Psoas muscle (tissue), 8 donors: ENCODE data around the gene ANTXR1. TPM values are rescaled to one million over a fixed set of nuclear protein-coding genes. Genes with fewer than 3 reads are reported as not detected.
"Not testable (repeated sequence)": the region's sequence is repeated elsewhere in the genome, so short reads cannot be mapped to it uniquely, and the experiment has no call there.

Source experiments
- ATAC-seq, 4 donors: fragments of 200-7000 bp; cut with Tn5 transposase; one replicate each; pipeline ENCODE4 v1.9.1; 2020; ENCODE audit warnings: moderate library complexity in 3 of 4, mild to moderate bottlenecking in 2 of 4
- DNase-seq, 2 donors: peaks; one replicate each; pipeline ENCODE4 v3.0.0-alpha.2; 2020
- H3K27ac ChIP-seq: fragments of 200-600 bp; one replicate; pipeline ENCODE4 v1.8.0; 2022
- H3K27me3 ChIP-seq, 3 donors: fragments of 200-600 bp in 1 of 3; one replicate each; pipeline versions ENCODE4 v1.6.1 to v1.8.0; 2013 to 2022; ENCODE audit warnings: low read length in 2 of 3, mild to moderate bottlenecking in 2 of 3, moderate library complexity in 1 of 3; ENCODE audit not compliant: insufficient read depth in 3 of 3
- H3K36me3 ChIP-seq, 2 donors: fragments of 200-600 bp in 1 of 2; one replicate each; pipeline versions ENCODE4 v1.6.1 to v1.8.0; 2013 to 2022; ENCODE audit warnings: low read depth in 1 of 2, mild to moderate bottlenecking in 1 of 2, moderate library complexity in 1 of 2; ENCODE audit not compliant: insufficient read depth in 1 of 2
- H3K4me1 ChIP-seq: fragments of 200-600 bp; one replicate; pipeline ENCODE4 v1.8.0; 2022
- H3K4me3 ChIP-seq: fragments of 200-600 bp; one replicate; pipeline ENCODE4 v1.8.0; 2022; ENCODE audit warnings: mild to moderate bottlenecking
- H3K9me3 ChIP-seq: fragments of 200-600 bp; one replicate; pipeline ENCODE4 v1.8.0; 2022
- CTCF ChIP-seq: fragments of 200-600 bp; IDR thresholded peaks from one replicate; pipeline ENCODE4 v1.8.0; 2022; ENCODE audit warnings: antibody characterized with exemption
- WGBS, 3 donors: extraction: QIAGEN DNeasy Blood & Tissue Kit; methylation state at CpG; one replicate each; pipeline versions ENCODE4 v1.1.6 to v1.1.7; 2013; 5-methylcytosine and 5-hydroxymethylcytosine counted together
- intact Hi-C, 2 donors: fragments of 100-400 bp; cut with DNase I; formaldehyde crosslinking; loops; one replicate each; pipeline versions ENCODE4 v1.11.0 to v1.14.2; 2022
- polyA plus RNA-seq, 3 donors: library from polyadenylated mRNA; stranded (reverse); fragments of 200-250 nt; gene quantifications; one replicate each; pipeline ENCODE4 v1.2.3, GENCODE V29; 2013
- total RNA-seq, 4 donors: library from RNA; stranded (reverse); fragmentation: NEBNext Ultra II Directional in 2 of 4; extraction: Animal tissue kit (Norgen Biotek cat#: 25700) in 2 of 4; gene quantifications; one replicate each; pipeline versions ENCODE4 v1.2.1 to v1.2.4, GENCODE V29; 2021 to 2023
- donor health status: healthy with polysubstance abuse.
- donor health status: DM: no; HTN: no; CAD: no; lungs with moderate emphysema.
- donor health status: Bipolar disorder and iron deficiency.
- donor health status: healthy.
- donor health status: DM: yes; HTN: yes; CAD: no.
- donor health status: DM: no; HTN: no; CAD: no.
- donor health status: DM: no; HTN: no; CAD: no.
- donor health status: DM: yes; HTN: yes; CAD: no.

Gene ANTXR1
- total and polyA plus RNA-seq, 7 donors = 3.7 to 24.3 (median 10.9) TPM

GRCh38 chr2:69255760-69256159, 242.8 kb downstream of the ANTXR1 start:
- peaks cover 10% of the 10 kb centered on the region for H3K9me3 ChIP-seq
- H3K4me3 ChIP-seq = no peak overlapping the region
- H3K27me3 ChIP-seq = peaks cover 0 to 4% (median 0%) of the 10 kb centered on the region in 3 donors
- 22 to 41% (median 22%) methylated on average over 3 of the region's 3 CpGs for WGBS, 3 donors
- intact Hi-C loops = no loop called here
- no peaks in the 10 kb centered on the region for H3K36me3 ChIP-seq
- TF ChIP-seq CTCF = no peak
- H3K27ac ChIP-seq = no peak overlapping the region
- no peak for DNase-seq
- ATAC-seq = no peak
- peaks cover 6% of the 10 kb centered on the region for H3K4me1 ChIP-seq

- H3K27ac ChIP-seq, H3K4me3 ChIP-seq, H3K36me3 ChIP-seq, DNase-seq, ATAC-seq, H3K4me1 ChIP-seq, H3K27me3 ChIP-seq, intact Hi-C loops: not testable (repeated sequence)
- 84 to 90% (median 87%) methylated on average over 12 of the region's 12 CpGs for WGBS, 3 donors
- H3K9me3 ChIP-seq = peaks cover 15% of the 10 kb centered on the region
Measured at GRCh38 chr2:69259994-69260591, 247.1 kb downstream of the ANTXR1 start.

- DNase-seq (no peak), ATAC-seq (no peak)
- H3K4me3 ChIP-seq = no peak overlapping the region
- no peak overlapping the region for H3K27ac ChIP-seq
- H3K4me1 ChIP-seq = no peaks in the 10 kb centered on the region
- peaks cover 15% of the 10 kb centered on the region for H3K9me3 ChIP-seq
- H3K27me3 ChIP-seq = peaks cover 0 to 1% (median 0%) of the 10 kb centered on the region in 3 donors
- intact Hi-C loops = no loop called here
- TF ChIP-seq CTCF = no peak
- H3K36me3 ChIP-seq = no peaks in the 10 kb centered on the region
Measured at GRCh38 chr2:69260666-69261065, 247.7 kb downstream of the ANTXR1 start.

- ATAC-seq = no peak
- H3K27me3 ChIP-seq = no peaks in the 10 kb centered on the region
- H3K4me3 ChIP-seq = no peak overlapping the region
- 76 to 77% (median 77%) methylated on average over 4 of the region's 4 CpGs for WGBS, 3 donors
- no peak for DNase-seq
- H3K4me1 ChIP-seq = no peaks in the 10 kb centered on the region
- intact Hi-C loops = no loop called here
- no peaks in the 10 kb centered on the region for H3K9me3 ChIP-seq
- no peaks in the 10 kb centered on the region for H3K36me3 ChIP-seq
- no peak overlapping the region for H3K27ac ChIP-seq
- TF ChIP-seq CTCF = no peak
Measured at GRCh38 chr2:69269330-69269729, 256.4 kb downstream of the ANTXR1 start.

GRCh38 chr2:69271831-69272257, 258.9 kb downstream of the ANTXR1 start:
- no peak for DNase-seq
- intact Hi-C loops = no loop called here
- H3K4me1 ChIP-seq = no peaks in the 10 kb centered on the region
- no peak overlapping the region for H3K27ac ChIP-seq
- H3K4me3 ChIP-seq = no peak overlapping the region
- 36 to 46% (median 41%) methylated on average over 3 of the region's 3 CpGs for WGBS, 3 donors
- no peak for ATAC-seq
- H3K27me3 ChIP-seq = peaks cover 0 to 7% (median 0%) of the 10 kb centered on the region in 3 donors
- H3K36me3 ChIP-seq = no peaks in the 10 kb centered on the region
- no peaks in the 10 kb centered on the region for H3K9me3 ChIP-seq
- no peak for TF ChIP-seq CTCF
